SU-DHL-6 (cell line): ENCODE results near the gene PLPP1.

Experiments used
- H2AFZ ChIP-seq: fragments of 200-600 bp; sonication (generic); 2 replicates; pipeline ENCODE4 v1.6.1; 2014; ENCODE audit warnings: low read depth, mild to moderate bottlenecking, moderate library complexity, mixed read lengths, antibody characterized with exemption, low read length; ENCODE audit not compliant: severe bottlenecking
- H3F3A ChIP-seq: fragments of 200-600 bp; shearing (Covaris generic); 2 replicates; pipeline ENCODE4 v1.6.0; 2016; ENCODE audit warnings: antibody characterized with exemption, mild to moderate bottlenecking; ENCODE audit not compliant: insufficient read depth
- H3K27ac ChIP-seq: fragments of 200-600 bp; sonication (generic); 2 replicates; pipeline ENCODE4 v1.5.1; 2016; ENCODE audit warnings: low read depth, mild to moderate bottlenecking, low read length, moderate library complexity, mixed read lengths
- H3K27me3 ChIP-seq: fragments of 200-600 bp; sonication (generic), shearing (Covaris generic); 2 replicates; pipeline ENCODE4 v1.6.0; 2014; ENCODE audit warnings: mild to moderate bottlenecking, low read length
- H3K36me3 ChIP-seq: fragments of 200-600 bp; sonication (generic); 2 replicates; pipeline ENCODE4 v1.6.1; 2014; ENCODE audit warnings: mild to moderate bottlenecking, low read length, mixed read lengths
- H3K4me2 ChIP-seq: fragments of 300-600, 200-600 bp; shearing (Covaris generic), sonication (generic); 2 replicates; pipeline ENCODE4 v1.6.0; 2014; ENCODE audit warnings: low read length, low read depth, mild to moderate bottlenecking; ENCODE audit not compliant: poor library complexity, severe bottlenecking
- H3K4me3 ChIP-seq: fragments of 200-600 bp; sonication (generic); 2 replicates; pipeline ENCODE4 v1.5.1; 2014; ENCODE audit warnings: antibody characterized with exemption, low read length, mild to moderate bottlenecking, mixed read lengths; ENCODE audit not compliant: insufficient read depth, poor library complexity, severe bottlenecking
- H3K79me2 ChIP-seq: fragments of 200-600 bp; sonication (generic); 2 replicates; pipeline ENCODE4 v1.6.1; 2014; ENCODE audit warnings: mild to moderate bottlenecking, low read length, moderate library complexity; ENCODE audit not compliant: insufficient read depth
- H3K9ac ChIP-seq: fragments of 200-600 bp; sonication (generic); 2 replicates; pipeline ENCODE4 v1.7.0; 2014; ENCODE audit warnings: mild to moderate bottlenecking, low read length
- H3K9me2 ChIP-seq: fragments of 200-600 bp; sonication (generic); replicated peaks from 2 replicates; pipeline ENCODE4 v1.6.1; 2014; ENCODE audit warnings: low read length; ENCODE audit not compliant: insufficient read depth
- H3K9me3 ChIP-seq: fragments of 200-600 bp; sonication (generic); 2 replicates; pipeline ENCODE4 v1.6.1; 2014; ENCODE audit warnings: low read length, mixed read lengths; ENCODE audit not compliant: insufficient read depth
- H4K20me1 ChIP-seq: fragments of 200-600 bp; sonication (generic); 2 replicates; pipeline ENCODE4 v1.6.1; 2014; ENCODE audit warnings: low read depth, mild to moderate bottlenecking, antibody characterized with exemption, low read length, moderate library complexity, mixed read lengths
- CTCF ChIP-seq: fragments of 200-600 bp; sonication (generic); IDR thresholded peaks from one replicate; pipeline ENCODE4 v1.5.1; 2017; ENCODE audit warnings: antibody characterized with exemption, mild to moderate bottlenecking, low read length, moderate library complexity; ENCODE audit not compliant: insufficient read depth, poor library complexity, severe bottlenecking
- EZH2phosphoT487 ChIP-seq: fragments of 200-600 bp; sonication (generic), shearing (Covaris generic); conservative IDR thresholded peaks from 2 replicates; pipeline ENCODE4 v1.6.1; 2018; ENCODE audit warnings: mild to moderate bottlenecking, antibody characterized with exemption, low read length, moderate library complexity, mixed read lengths

PLPP1 gene

GRCh38 chr5:55498457-55498856 lies 36.3 kb downstream of the PLPP1 start:
- Histone ChIP-seq H3K9me3 (no peaks in the 10 kb centered on the region), H3K4me3 (no peak overlapping the region), H3K27ac (no peak overlapping the region), H4K20me1 (no peaks in the 10 kb centered on the region), H3K4me2 (no peak overlapping the region), H2AFZ (no peak overlapping the region), H3K79me2 (peaks cover 39% of the 10 kb centered on the region), H3K9ac (no peak overlapping the region), H3F3A (no peaks in the 10 kb centered on the region), H3K27me3 (no peaks in the 10 kb centered on the region), H3K9me2 (no peaks in the 10 kb centered on the region), H3K36me3 (no peaks in the 10 kb centered on the region)
- TF ChIP-seq EZH2phosphoT487, result no peak
- TF ChIP-seq CTCF, result no peak

- Histone ChIP-seq H3K27ac (no peak overlapping the region), H3K9me2 (no peaks in the 10 kb centered on the region), H2AFZ (no peak overlapping the region), H3K79me2 (peaks cover 35% of the 10 kb centered on the region), H3K27me3 (no peaks in the 10 kb centered on the region), H3K4me2 (no peak overlapping the region), H3K9ac (no peak overlapping the region), H3F3A (no peaks in the 10 kb centered on the region), H3K9me3 (no peaks in the 10 kb centered on the region), H3K36me3 (no peaks in the 10 kb centered on the region), H4K20me1 (no peaks in the 10 kb centered on the region), H3K4me3 (no peak overlapping the region)
- no peak for TF ChIP-seq CTCF
- TF ChIP-seq EZH2phosphoT487, result no peak
Observed at GRCh38 chr5:55497712-55498111, 37.1 kb downstream of the PLPP1 start.

- Histone ChIP-seq H4K20me1 (no peaks in the 10 kb centered on the region), H3K79me2 (peaks cover 44% of the 10 kb centered on the region), H3K27ac (no peak overlapping the region), H3K4me3 (no peak overlapping the region), H3K9me3 (no peaks in the 10 kb centered on the region), H3K4me2 (no peak overlapping the region), H2AFZ (no peak overlapping the region), H3K27me3 (no peaks in the 10 kb centered on the region), H3K9me2 (no peaks in the 10 kb centered on the region), H3K36me3 (no peaks in the 10 kb centered on the region), H3F3A (no peaks in the 10 kb centered on the region), H3K9ac (no peak overlapping the region)
- TF ChIP-seq CTCF (no peak), EZH2phosphoT487 (no peak)
Observed at GRCh38 chr5:55495216-55495615, 39.5 kb downstream of the PLPP1 start.

- Histone ChIP-seq H3K9me2 (no peaks in the 10 kb centered on the region), H4K20me1 (no peaks in the 10 kb centered on the region), H3K27ac (no peak overlapping the region), H3K4me3 (no peak overlapping the region), H3K4me2 (no peak overlapping the region), H3F3A (no peaks in the 10 kb centered on the region), H3K9me3 (no peaks in the 10 kb centered on the region), H3K27me3 (no peaks in the 10 kb centered on the region), H2AFZ (no peak overlapping the region), H3K9ac (no peak overlapping the region), H3K36me3 (no peaks in the 10 kb centered on the region), H3K79me2 (peaks cover 31% of the 10 kb centered on the region)
- TF ChIP-seq CTCF (no peak), EZH2phosphoT487 (no peak)
Observed at GRCh38 chr5:55492449-55492848, 42.3 kb downstream of the PLPP1 start.
